GM21737 (cell line): ENCODE data around the gene ZNF281.
"Not testable (repeated sequence)": the region's sequence is repeated elsewhere in the genome, so short reads cannot be mapped to it uniquely, and the experiment has no call there.

Experiments used
- ATAC-seq: cut with Tn5 transposase; IDR thresholded peaks from one replicate; pipeline ENCODE4 v1.9.1; 2021; ENCODE audit warnings: mild to moderate bottlenecking, moderate library complexity; ENCODE audit not compliant: unreplicated experiment

Gene ZNF281

GRCh38 chr1:200365897-200366426, 43.9 kb downstream of the ZNF281 start:
- ATAC-seq, result no peak

GRCh38 chr1:200364831-200365230, 45.0 kb downstream of the ZNF281 start:
- no peak for ATAC-seq

DNA sequence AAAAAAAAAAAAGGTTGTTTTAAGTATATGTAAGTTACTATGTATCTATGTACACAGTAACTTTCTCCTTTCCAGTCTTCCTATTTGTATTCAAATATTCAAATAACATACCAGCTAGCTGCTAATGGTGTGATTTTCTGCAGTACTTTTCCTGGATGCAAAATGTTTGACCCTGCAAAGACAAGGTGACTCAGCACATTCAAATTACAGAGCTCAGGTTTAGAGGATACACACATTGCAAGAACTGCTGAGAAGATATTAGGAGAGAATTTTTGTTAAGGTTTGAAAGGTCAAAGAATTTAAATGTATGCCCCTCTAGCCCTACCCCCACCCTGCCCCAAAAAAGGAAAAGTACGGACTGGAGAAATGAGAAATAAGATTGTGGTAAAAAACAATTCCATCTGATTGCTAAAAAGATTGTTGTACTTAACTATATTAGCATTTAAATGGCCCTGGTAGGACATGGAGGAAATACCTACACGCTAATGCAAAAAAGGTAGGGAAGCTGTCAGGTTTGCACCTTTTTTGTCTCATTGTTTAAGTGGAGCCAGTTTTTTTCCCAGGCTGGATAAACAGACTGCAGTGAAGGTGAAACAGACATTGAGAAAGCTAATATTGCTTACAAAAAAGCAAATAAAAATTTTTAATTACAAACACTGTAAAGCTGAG, 45.6 kb downstream of the ZNF281 start:
- no peak for ATAC-seq

- no peak for ATAC-seq
These were observed 46.4 kb downstream of the ZNF281 start for GRCh38 chr1:200363264-200363933.

DNA sequence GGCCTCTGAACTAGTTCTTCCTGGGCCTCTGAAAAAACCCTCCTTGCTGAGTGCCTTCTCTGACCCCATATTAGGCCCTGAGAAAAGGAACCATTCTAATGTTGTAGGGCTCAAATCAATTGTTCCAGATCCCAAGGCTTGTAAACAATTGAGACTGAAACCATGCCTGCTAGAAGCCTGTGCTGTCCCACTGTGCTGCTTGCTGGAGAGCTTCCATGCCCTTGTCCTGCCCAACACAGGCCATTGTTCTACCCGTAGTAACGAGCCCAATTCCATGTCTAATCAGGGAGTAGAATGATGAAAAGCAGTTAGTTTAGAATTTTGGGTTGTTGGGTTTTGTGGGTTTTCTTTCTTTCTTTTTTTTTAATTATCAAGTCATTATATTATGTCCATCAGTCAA, 47.4 kb downstream of the ZNF281 start:
- no peak for ATAC-seq

DNA sequence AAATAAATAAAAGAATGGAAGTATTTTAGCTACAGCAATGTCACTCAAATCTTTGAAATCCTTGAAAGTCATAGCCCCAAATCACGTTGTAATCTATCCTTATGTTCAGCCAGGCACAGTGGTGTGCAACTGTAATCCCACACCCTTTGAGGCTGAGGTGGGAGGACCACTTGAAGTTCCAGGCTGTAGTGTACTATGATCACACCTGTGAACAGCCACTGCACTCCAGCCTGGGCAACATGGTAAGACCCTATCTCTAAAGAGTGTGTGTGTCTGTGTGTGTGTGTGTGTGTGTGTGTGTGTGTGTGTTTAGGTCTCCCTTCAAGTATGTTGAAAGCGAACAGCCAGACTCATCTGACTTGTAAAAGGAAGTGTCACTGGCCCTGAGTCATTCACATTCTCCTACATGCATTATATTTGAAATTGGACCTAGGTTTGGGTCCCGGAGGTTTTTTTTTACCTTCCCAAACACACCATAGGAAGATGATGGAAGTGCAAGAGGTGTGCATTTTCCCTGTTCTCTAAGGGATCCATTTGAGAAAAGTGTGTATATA, 50.1 kb downstream of the ZNF281 start:
- ATAC-seq, result no peak

GRCh38 chr1:200357925-200358324, 51.9 kb downstream of the ZNF281 start:
- ATAC-seq, result not testable (repeated sequence)

DNA sequence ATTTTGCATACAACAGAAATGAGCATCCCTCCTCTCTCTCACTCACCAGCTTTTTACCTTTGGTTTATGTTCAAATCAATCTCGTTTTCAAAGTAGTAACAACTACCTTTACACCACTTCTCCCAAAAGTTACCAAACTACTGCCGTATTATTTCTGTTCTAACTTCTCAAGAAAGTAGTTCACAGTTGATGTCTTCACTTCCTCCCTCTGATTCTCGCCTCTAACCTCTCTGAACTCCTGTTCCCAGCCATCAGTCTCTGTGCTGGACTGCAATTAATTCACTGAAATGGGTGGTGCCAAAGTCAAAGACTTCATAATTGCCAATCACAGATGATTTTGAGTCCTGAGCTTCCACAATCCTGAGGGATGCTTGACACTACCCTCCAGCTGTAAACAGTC, 54.0 kb downstream of the ZNF281 start:
- ATAC-seq, result no peak
